Activated CD4-positive, alpha-beta memory T cell treated with anti-CD3 and anti-CD28 coated beads for 36 hours (primary cell): Measurements from ENCODE around the gene PPFIBP2. TPM values are rescaled to one million over a fixed set of nuclear protein-coding genes. Genes with fewer than 3 reads are reported as not detected.

ENCODE experiments used
- CTCF ChIA-PET: fragments of 350-600 bp; sonication (Branson Sonifier 250); formaldehyde crosslinking; loops from one replicate; lab custom pipeline; 2021; ENCODE audit warnings: antibody characterized with exemption, inconsistent platforms; lab: Charles Lee
- POLR2A ChIA-PET: fragments of 350-600 bp; sonication (Branson Sonifier 250); formaldehyde crosslinking; loops from one replicate; lab custom pipeline; 2021; ENCODE audit warnings: antibody characterized with exemption; lab: Charles Lee
- DNase-seq: peaks from one replicate; pipeline ENCODE4 v3.0.0-alpha.2; 2020
- H3K27ac Mint-ChIP-seq: one replicate; pipeline ENCODE4 v1.8.0; 2021; ENCODE audit warnings: mixed read lengths
- H3K27me3 Mint-ChIP-seq: one replicate; pipeline ENCODE4 v1.8.0; 2021; ENCODE audit warnings: mixed read lengths
- H3K36me3 Mint-ChIP-seq: one replicate; pipeline ENCODE4 v1.8.0; 2021; ENCODE audit warnings: mixed read lengths
- H3K4me1 Mint-ChIP-seq: one replicate; pipeline ENCODE4 v1.8.0; 2021; ENCODE audit warnings: low read depth, mixed read lengths
- H3K4me3 Mint-ChIP-seq: one replicate; pipeline ENCODE4 v1.8.0; 2021; ENCODE audit warnings: mild to moderate bottlenecking, mixed read lengths
- H3K9me3 Mint-ChIP-seq: one replicate; pipeline ENCODE4 v1.8.0; 2021; ENCODE audit warnings: mixed read lengths
- intact Hi-C: fragments of 100-400 bp; cut with micrococcal nuclease; formaldehyde crosslinking; loops from one replicate; pipeline ENCODE4 v1.15.1; 2023
- total RNA-seq, 2 experiments: library from RNA; stranded (reverse); gene quantifications; one replicate each; pipeline ENCODE4 v1.2.3, GENCODE V29; 2021

Gene PPFIBP2
- total RNA-seq, 2 experiments from 2014 or later: 8.8 to 9.2 TPM

DNA sequence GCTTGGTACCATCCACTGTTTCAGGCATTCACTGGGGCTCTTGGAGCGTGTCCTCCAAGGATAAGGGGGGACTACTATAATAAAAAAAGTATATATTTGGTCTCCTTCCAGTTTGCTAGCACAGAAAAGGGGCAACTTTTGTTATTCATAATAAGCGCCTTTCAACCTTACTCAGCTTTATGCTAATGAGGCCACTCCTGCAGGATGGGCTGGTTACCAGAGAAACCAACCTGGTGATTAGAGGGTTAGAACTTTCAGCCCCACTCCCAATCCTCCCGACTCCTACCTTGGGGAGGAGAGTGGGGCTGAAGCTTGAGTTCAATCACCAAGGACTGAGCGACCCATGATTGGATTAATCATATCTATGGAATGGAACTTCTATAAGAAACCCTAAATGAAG lies 31.8 kb downstream of the PPFIBP2 start:
- CTCF ChIA-PET: interaction anchor here (0.9 kb wide), 1 partner anchor 733 kb away, joined by 3 read pairs; no protein-coding TSS in a partner anchor
- intact Hi-C loops: no loop called here
- peaks cover 1% of the 10 kb centered on the region for H3K36me3 Mint-ChIP-seq
- H3K4me1 Mint-ChIP-seq: peaks cover 5% of the 10 kb centered on the region
- H3K4me3 Mint-ChIP-seq: no peak overlapping the region
- DNase-seq: no peak
- no peaks in the 10 kb centered on the region for H3K9me3 Mint-ChIP-seq
- no peak overlapping the region for H3K27ac Mint-ChIP-seq
- no peaks in the 10 kb centered on the region for H3K27me3 Mint-ChIP-seq
- POLR2A ChIA-PET: no interaction called here

DNA sequence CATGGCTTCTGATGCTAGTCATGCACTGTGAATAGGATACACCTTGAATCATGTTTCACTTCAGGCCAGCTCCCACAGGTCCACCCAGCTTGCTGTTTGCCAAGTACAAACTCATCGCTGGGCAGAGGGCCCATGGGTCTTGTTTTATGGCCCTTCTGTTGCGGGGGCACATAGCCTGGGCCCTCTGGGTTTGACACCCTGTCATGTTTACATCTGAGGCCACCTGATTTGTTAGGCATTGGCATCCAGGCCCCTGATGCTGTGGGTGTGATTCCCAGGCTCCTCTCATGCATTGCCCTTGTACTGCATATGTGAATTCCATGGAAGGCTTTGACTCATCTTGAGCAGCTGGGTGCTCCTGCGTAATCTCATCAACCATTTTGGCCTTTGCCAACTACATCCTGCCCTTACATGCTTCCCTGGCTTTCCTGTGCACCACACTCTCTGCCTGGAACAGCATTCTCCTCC lies 32.6 kb downstream of the PPFIBP2 start:
- peaks cover 5% of the 10 kb centered on the region for H3K4me1 Mint-ChIP-seq
- no peaks in the 10 kb centered on the region for H3K27me3 Mint-ChIP-seq
- no peak overlapping the region for H3K27ac Mint-ChIP-seq
- H3K36me3 Mint-ChIP-seq: peaks cover 1% of the 10 kb centered on the region
- no peak overlapping the region for H3K4me3 Mint-ChIP-seq
- no peak for DNase-seq
- ChIA-PET POLR2A (no interaction called here), CTCF (interaction anchor here (0.9 kb wide), 1 partner anchor 734 kb away, joined by 3 read pairs; no protein-coding TSS in a partner anchor)
- no peaks in the 10 kb centered on the region for H3K9me3 Mint-ChIP-seq
- intact Hi-C loops: no loop called here

DNA sequence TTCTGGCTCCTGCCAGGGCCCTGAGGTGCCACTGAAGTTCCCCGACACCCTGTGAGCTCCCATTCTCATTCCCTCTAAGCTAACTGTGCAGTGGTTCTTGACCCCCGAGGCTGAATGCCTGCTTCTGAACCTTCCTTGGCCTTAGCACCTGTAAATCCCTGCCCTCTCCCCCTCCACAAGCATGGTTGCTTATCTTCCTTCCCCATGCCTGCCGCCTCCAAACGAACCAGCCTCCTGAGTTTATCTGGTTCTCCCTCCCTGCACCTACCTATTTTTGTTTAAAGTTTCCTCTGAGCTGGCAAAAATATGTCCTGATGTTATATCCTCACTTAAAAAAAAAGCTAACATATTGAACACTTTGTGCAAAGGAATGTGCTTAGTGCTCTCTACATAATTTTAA lies 33.9 kb downstream of the PPFIBP2 start:
- intact Hi-C loops: no loop called here
- ChIA-PET CTCF (no interaction called here), POLR2A (no interaction called here)
- Mint-ChIP-seq H3K9me3 (no peaks in the 10 kb centered on the region), H3K4me3 (no peak overlapping the region), H3K27me3 (no peaks in the 10 kb centered on the region), H3K27ac (no peak overlapping the region), H3K36me3 (peaks cover 1% of the 10 kb centered on the region), H3K4me1 (peaks cover 5% of the 10 kb centered on the region)
- no peak for DNase-seq

DNA sequence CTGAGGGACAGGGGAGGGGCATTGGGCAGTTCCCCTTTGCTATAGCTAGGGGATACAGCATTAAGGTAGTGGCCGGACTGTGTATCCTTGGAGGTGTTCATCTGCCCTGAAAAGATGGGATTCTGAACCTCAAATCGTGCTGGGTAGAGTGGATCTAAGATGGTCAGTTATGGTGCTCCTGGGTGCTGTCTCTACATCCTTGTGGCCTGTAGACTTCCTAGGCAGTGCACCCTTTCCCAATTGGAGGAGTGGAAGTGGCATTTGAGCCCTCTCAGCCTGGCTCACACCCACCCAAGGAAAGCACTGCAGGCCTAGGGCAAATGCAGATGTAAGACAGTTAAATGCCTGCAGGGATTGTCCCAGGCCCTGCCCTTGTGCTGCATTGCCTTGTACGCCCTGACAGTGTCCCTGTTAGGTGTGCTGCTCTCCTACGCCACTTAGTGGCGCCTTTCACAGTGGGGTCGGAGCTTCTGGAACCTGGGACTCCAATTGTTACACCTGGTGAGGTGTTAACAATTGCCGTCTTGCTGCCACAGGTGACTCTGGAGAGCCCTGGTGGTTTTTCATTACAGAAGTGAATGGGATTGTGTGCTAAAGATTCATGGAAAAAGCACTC lies 35.0 kb downstream of the PPFIBP2 start:
- ChIA-PET POLR2A (no interaction called here), CTCF (interaction anchor here (0.5 to 1.0 kb wide), 3 partner anchors 27 to 94 kb away, joined by 3 to 4 read pairs (median 3); no protein-coding TSS in a partner anchor)
- no peaks in the 10 kb centered on the region for H3K9me3 Mint-ChIP-seq
- H3K27me3 Mint-ChIP-seq: no peaks in the 10 kb centered on the region
- intact Hi-C loops: loop anchor here (1.0 kb wide), 1 partner anchor 35 kb away; the partner anchor contains the start of gene PPFIBP2
- H3K27ac Mint-ChIP-seq: no peak overlapping the region
- no peak overlapping the region for H3K4me3 Mint-ChIP-seq
- H3K4me1 Mint-ChIP-seq: peaks cover 5% of the 10 kb centered on the region
- peaks cover 1% of the 10 kb centered on the region for H3K36me3 Mint-ChIP-seq
- DNase-seq: peak; percentile 49

DNA sequence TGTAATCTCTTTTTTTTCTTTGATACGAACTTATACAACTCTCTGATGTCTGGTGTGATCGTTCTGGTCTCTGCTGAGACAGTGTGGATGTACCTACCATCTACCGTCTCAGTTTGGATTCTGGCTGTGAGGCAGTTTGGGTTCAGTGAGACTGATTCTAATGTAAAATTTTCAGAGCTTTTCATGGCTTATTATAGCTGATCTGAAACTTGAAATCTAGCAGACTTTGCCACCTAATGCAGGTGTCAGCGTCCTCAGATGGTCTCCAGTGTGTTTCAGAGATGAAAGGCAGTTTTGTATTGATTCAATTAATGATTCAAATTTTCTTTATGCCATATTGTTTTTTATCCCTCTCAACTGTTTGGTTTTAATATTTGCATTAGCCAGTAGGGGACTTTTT lies 35.9 kb downstream of the PPFIBP2 start:
- no peak overlapping the region for H3K4me3 Mint-ChIP-seq
- no peak overlapping the region for H3K27ac Mint-ChIP-seq
- intact Hi-C loops: loop anchor here (1.0 kb wide), 1 partner anchor 36 kb away; the partner anchor contains the start of gene PPFIBP2
- no peaks in the 10 kb centered on the region for H3K27me3 Mint-ChIP-seq
- DNase-seq: no peak
- H3K4me1 Mint-ChIP-seq: peaks cover 5% of the 10 kb centered on the region
- ChIA-PET POLR2A (no interaction called here), CTCF (interaction anchor here (0.7 to 1.0 kb wide), 3 partner anchors 37 to 795 kb away, joined by 3 read pairs; no protein-coding TSS in a partner anchor)
- peaks cover 1% of the 10 kb centered on the region for H3K36me3 Mint-ChIP-seq
- H3K9me3 Mint-ChIP-seq: no peaks in the 10 kb centered on the region

DNA sequence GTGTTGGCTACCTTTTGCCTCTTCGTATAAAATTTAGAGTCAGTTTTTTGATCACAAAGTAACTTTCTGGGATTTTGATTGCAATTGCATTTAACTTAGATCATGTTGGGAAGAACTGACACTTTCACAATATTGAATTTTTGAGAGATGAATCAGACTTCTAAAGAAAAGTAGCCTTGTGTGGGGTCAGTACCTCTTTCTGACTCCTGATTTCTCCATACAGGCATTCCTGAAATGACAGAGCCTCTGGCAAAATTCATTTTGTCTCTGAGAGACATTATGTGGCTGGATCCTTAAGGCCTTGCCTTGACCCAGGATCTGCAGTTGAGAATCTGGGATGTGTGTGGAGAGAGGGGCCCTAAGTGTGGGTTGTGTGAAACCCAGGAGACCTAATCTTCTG lies 37.8 kb downstream of the PPFIBP2 start:
- intact Hi-C loops: no loop called here
- POLR2A ChIA-PET: no interaction called here
- H3K27me3 Mint-ChIP-seq: no peaks in the 10 kb centered on the region
- peaks cover 6% of the 10 kb centered on the region for H3K36me3 Mint-ChIP-seq
- DNase-seq: no peak
- no peaks in the 10 kb centered on the region for H3K9me3 Mint-ChIP-seq
- CTCF ChIA-PET: interaction anchor here (1.0 kb wide), 1 partner anchor 20 kb away, joined by 3 read pairs; no protein-coding TSS in a partner anchor
- no peak overlapping the region for H3K4me3 Mint-ChIP-seq
- H3K4me1 Mint-ChIP-seq: peaks cover 5% of the 10 kb centered on the region
- no peak overlapping the region for H3K27ac Mint-ChIP-seq

DNA sequence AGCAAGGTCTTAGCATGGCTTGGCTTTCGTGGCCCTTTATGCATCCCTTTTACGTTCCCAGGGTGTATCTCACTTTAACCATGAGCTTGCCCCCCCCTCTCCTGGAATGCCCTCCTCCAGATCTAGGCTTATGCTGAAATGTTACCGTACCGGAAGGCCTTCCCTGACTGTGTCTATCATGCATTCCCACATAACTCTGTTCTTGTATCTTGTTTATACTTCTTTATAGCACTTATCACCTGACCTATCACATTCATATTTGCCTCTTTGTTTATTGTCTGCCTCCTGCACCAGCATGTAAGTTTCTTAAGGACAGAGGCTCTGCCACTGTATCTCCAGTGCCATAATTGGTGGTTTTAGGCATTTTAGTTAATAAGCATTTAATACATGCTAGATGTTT lies 38.9 kb downstream of the PPFIBP2 start:
- H3K4me1 Mint-ChIP-seq: peaks cover 5% of the 10 kb centered on the region
- no peaks in the 10 kb centered on the region for H3K27me3 Mint-ChIP-seq
- POLR2A ChIA-PET: no interaction called here
- no peak for DNase-seq
- intact Hi-C loops: no loop called here
- no peak overlapping the region for H3K4me3 Mint-ChIP-seq
- H3K9me3 Mint-ChIP-seq: no peaks in the 10 kb centered on the region
- CTCF ChIA-PET: interaction anchor here (1.0 kb wide), 1 partner anchor 19 kb away, joined by 3 read pairs; no protein-coding TSS in a partner anchor
- no peak overlapping the region for H3K27ac Mint-ChIP-seq
- H3K36me3 Mint-ChIP-seq: peaks cover 6% of the 10 kb centered on the region

DNA sequence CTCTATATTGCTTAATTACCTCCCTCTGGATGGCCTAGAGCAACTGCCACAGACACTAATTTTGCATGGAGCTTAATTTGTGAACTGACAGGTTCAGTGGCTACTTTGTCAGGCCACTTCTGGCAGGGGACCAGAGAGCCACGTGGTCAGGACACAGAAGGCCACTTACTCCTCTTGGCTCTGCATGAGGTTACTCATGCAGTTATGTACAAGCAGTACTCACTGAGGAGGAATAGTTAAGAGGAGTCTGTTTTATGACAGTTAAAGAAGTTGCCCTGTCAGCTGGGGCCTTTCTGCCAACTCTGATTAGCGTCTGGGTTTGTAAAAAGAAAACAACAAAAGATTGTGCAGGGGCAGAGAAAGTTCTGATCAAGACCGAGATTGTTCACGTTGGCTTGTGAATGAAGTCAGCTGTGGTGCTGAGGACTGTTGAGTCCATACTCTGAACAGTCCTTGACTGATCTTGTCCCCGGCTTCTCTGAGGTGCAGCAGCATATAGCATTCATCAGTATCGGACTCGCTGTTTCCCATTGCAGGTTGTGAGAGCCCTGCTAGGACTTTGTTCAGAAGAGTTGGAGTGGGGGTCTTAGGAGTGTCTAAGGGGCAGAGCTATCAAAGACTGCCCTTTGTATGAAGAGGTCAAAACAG lies 41.4 kb downstream of the PPFIBP2 start:
- CTCF ChIA-PET: interaction anchor here (0.5 kb wide), 1 partner anchor 1699 kb away, joined by 3 read pairs; no protein-coding TSS in a partner anchor
- peaks cover 10% of the 10 kb centered on the region for H3K36me3 Mint-ChIP-seq
- DNase-seq: no peak
- no peak overlapping the region for H3K27ac Mint-ChIP-seq
- H3K27me3 Mint-ChIP-seq: no peaks in the 10 kb centered on the region
- no peaks in the 10 kb centered on the region for H3K4me1 Mint-ChIP-seq
- no peak overlapping the region for H3K4me3 Mint-ChIP-seq
- H3K9me3 Mint-ChIP-seq: no peaks in the 10 kb centered on the region
- POLR2A ChIA-PET: no interaction called here
- intact Hi-C loops: no loop called here

DNA sequence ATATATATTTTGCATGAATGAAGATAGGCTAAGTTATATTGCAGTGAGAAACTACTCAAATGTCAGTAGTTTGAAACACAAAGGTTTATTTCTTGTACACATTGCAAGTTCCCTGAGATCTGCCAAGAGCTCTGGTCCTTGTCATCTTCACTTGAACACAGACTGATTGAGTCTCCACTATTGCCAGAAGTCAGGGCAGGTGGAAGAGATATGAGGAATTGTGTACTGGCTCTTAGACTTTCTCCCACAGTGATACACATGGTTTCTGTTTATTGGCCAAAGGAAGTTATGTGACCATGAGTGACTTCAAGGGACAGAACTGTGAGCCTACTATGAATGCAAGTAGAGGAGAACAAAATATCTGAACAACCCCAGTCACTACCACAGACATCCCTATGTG lies 44.2 kb downstream of the PPFIBP2 start:
- peaks cover 8% of the 10 kb centered on the region for H3K36me3 Mint-ChIP-seq
- POLR2A ChIA-PET: no interaction called here
- H3K9me3 Mint-ChIP-seq: no peaks in the 10 kb centered on the region
- no peak overlapping the region for H3K27ac Mint-ChIP-seq
- CTCF ChIA-PET: no interaction called here
- intact Hi-C loops: no loop called here
- no peaks in the 10 kb centered on the region for H3K4me1 Mint-ChIP-seq
- no peak for DNase-seq
- H3K4me3 Mint-ChIP-seq: no peak overlapping the region
- no peaks in the 10 kb centered on the region for H3K27me3 Mint-ChIP-seq

DNA sequence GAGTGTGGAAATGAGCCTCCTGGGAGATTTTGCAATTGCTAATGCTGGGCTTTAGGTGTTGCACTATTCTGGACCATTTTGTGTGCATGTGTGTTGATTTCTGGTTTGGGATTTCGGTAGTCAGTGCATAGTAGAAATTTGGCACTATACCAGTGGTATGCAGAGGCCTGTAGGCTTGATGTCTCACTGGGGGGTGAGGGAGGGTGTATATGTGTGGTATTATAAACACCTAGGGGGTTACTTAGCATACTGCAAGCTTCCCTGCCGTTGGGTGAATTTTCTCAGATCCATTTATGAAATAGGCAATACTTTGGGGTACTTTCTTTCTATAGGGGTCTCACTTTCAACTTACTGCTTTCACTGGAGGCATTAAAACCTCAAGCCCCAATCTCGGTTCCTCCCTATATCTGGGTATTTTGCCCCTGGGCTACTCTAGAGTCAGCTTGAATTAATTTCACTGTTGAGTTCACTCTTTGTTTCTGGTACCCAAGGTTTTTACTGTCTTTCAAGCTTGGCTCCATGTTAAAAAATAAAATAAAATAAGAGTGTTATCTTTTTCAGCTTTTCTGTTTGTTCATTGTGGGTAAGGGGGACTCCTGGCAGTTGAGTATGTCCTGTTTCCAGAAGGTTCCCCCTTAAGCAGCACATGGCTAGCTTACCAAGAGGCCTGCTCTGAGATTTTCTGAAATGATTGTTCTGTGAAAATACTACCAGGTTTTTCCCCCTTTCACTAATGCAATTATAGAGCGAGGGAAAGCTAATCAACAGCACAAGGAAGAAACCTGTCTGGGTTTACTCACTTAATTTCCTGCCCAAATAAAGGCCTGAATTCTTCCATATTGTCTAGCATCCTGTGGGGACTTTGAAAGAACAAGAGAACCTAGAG lies 45.8 kb downstream of the PPFIBP2 start:
- Mint-ChIP-seq H3K4me3 (no peak overlapping the region), H3K27me3 (no peaks in the 10 kb centered on the region), H3K4me1 (no peaks in the 10 kb centered on the region), H3K36me3 (peaks cover 8% of the 10 kb centered on the region), H3K9me3 (no peaks in the 10 kb centered on the region), H3K27ac (no peak overlapping the region)
- CTCF ChIA-PET: interaction anchor here (0.7 to 1.1 kb wide), 2 partner anchors 18 to 35 kb away, joined by 3 read pairs; no protein-coding TSS in a partner anchor
- DNase-seq: no peak
- intact Hi-C loops: no loop called here
- POLR2A ChIA-PET: no interaction called here

DNA sequence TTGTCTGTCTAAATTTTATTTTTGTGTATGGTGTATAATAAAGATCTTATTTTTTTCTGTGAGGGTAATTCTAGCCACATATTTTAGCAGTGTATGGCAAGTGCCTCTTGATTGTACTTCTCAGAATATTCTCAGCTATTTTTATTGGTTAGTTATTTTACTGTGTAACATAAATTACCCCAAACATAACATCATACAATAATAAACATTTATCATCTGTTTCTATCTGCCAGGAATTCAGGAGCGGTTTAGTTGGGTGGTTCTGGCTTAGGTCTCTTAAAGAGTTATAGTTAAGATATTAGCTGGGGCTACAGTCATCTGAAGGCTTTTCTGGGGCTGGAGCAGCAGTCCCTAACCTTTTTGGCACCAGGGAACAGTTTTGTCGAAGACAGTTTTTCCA lies 47.8 kb downstream of the PPFIBP2 start:
- Mint-ChIP-seq H3K4me1 (no peaks in the 10 kb centered on the region), H3K27ac (no peak overlapping the region), H3K36me3 (peaks cover 15% of the 10 kb centered on the region), H3K4me3 (no peak overlapping the region), H3K9me3 (no peaks in the 10 kb centered on the region), H3K27me3 (no peaks in the 10 kb centered on the region)
- no peak for DNase-seq
- CTCF ChIA-PET: no interaction called here
- intact Hi-C loops: no loop called here
- POLR2A ChIA-PET: no interaction called here

DNA sequence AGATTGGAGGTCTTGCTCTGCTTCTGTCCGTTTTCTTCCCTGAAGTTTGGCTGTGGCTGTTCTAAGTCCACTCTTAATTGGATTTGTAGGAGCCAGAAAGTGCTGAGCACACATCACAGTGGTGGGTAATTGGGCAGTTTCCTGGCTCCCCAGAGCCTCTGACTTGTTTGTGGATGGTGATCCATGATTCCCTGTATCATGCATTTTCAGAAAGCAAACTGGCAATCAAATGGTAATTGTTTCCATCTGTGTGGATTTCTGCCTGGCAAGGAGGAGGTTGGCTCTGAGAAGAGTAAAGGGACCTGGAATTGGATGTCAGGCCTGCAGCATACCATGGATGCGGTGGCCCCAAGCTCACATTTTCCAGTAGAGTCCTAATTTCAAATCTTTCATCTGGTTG lies 49.5 kb downstream of the PPFIBP2 start:
- POLR2A ChIA-PET: no interaction called here
- DNase-seq: no peak
- Mint-ChIP-seq H3K4me3 (no peak overlapping the region), H3K4me1 (no peaks in the 10 kb centered on the region), H3K36me3 (peaks cover 27% of the 10 kb centered on the region), H3K27ac (no peak overlapping the region), H3K27me3 (no peaks in the 10 kb centered on the region), H3K9me3 (peaks cover 6% of the 10 kb centered on the region)
- CTCF ChIA-PET: no interaction called here
- intact Hi-C loops: no loop called here
